ENCODE measurements around the gene NT5DC1. TPM values are rescaled to one million over a fixed set of nuclear protein-coding genes. Genes with fewer than 3 reads are reported as not detected.

NT5DC1 gene
- polyA plus RNA-seq, 1 of the 3 experiments (the other 2 are of a cell fraction): 20.3 TPM

GRCh38 chr6:116158641-116159040, 58.0 kb downstream of the NT5DC1 start:
- no peaks in the 10 kb centered on the region for H3K79me2 ChIP-seq (ENCODE audit: insufficient read depth)
- no peaks in the 10 kb centered on the region for H3K36me3 ChIP-seq (replicated peaks in 1 of 2; ENCODE audit: control insufficient read depth in 1 of 2, insufficient read depth in 2 of 2, low read length in 1 of 2)
- H4K20me1 ChIP-seq (ENCODE audit: insufficient read depth): no peaks in the 10 kb centered on the region
- 0 out of 2 replicates have a peak overlapping the region, but pooled peaks have one; percentile 36 for H2AFZ ChIP-seq (ENCODE audit: low read depth)
- DNase-seq: no peak
- H3F3A ChIP-seq (replicated peaks; ENCODE audit: insufficient read depth): no peaks in the 10 kb centered on the region
- H3K4me3 ChIP-seq (ENCODE audit: low read depth in 2 of 2, low read length in 1 of 2): peak overlapping the region in 1 of 2 experiments; percentile 17; a peak in 1 of 4 replicates
- ChIA-PET POLR2A (no interaction called here), CTCF (no interaction called here)
- H3K4me2 ChIP-seq: no peak overlapping the region
- no peaks in the 10 kb centered on the region for H3K9me2 ChIP-seq
- no peaks in the 10 kb centered on the region for H3K9me3 ChIP-seq
- H3K27me3 ChIP-seq (ENCODE audit: insufficient read depth): no peaks in the 10 kb centered on the region
- no peak overlapping the region for H3K9ac ChIP-seq
- H3K4me1 ChIP-seq (ENCODE audit: control insufficient read depth in 1 of 2, insufficient read depth in 2 of 2, low read depth in 1 of 2, low read length in 1 of 2): no peaks in the 10 kb centered on the region; a peak in 1 of 4 replicates
- WGBS (ENCODE audit: low lambda C conversion rate): 41% methylated on average over 3 of the region's 3 CpGs
- TF ChIP-seq FOSL2 (IDR thresholded peaks at IDR 0.05; ENCODE audit: borderline replicate concordance, low read depth): peak; percentile 24; the same call in 1 of the 2 replicates
- TF ChIP-seq TCF12 (IDR thresholded peaks at IDR 0.05): peak; percentile 36; the same call in 1 of the 2 replicates
- TF ChIP-seq, protein P1, sequence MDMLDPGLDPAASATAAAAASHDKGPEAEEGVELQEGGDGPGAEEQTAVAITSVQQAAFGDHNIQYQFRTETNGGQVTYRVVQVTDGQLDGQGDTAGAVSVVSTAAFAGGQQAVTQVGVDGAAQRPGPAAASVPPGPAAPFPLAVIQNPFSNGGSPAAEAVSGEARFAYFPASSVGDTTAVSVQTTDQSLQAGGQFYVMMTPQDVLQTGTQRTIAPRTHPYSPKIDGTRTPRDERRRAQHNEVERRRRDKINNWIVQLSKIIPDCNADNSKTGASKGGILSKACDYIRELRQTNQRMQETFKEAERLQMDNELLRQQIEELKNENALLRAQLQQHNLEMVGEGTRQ (IDR thresholded peaks at IDR 0.05; ENCODE audit: borderline replicate concordance, low read depth, low read length): no peak
- peak overlapping the region in 1 of 2 experiments; percentile 82; a peak in 2 of 4 replicates for H3K27ac ChIP-seq (ENCODE audit: low read depth in 2 of 2, low read length in 1 of 2)

DNA sequence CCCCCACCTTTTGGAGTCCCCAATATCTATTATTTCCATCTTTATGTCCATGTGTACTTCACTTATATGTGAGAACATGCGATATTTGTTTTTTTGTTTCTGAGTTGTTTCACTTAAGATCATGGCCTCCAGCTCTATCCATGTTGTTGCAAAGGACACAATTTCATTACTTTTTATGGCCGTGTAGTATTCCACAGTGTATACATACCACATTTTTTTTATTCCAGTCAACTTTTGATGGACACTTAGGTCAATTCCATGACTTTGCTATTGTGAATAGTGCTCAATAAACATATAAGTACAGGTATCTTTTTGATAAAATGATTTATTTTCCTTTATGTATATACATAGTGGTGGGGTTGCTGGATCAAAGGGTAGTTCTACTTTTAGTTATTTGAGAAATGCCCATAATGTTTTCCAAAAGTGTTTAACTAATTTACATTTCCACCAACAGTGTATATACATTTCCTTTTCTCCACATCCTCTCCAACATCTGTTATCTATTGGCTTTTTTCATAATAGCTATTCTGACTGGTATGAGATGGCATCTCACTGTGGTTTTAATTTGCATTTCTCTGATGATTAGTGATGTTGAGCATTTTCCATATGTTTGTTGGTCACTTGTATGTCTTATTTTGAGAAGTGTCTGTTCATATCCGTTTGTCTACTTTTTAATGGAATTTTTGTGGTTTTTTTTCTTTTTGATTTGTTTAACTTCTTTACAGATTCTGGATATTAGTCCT, 59.3 kb downstream of the NT5DC1 start:
- no peaks in the 10 kb centered on the region for H3F3A ChIP-seq (replicated peaks; ENCODE audit: insufficient read depth)
- no peak overlapping the region for H2AFZ ChIP-seq (ENCODE audit: low read depth)
- H3K4me1 ChIP-seq (ENCODE audit: control insufficient read depth in 1 of 2, insufficient read depth in 2 of 2, low read depth in 1 of 2, low read length in 1 of 2): no peaks in the 10 kb centered on the region; a peak in 1 of 4 replicates
- ChIA-PET POLR2A (no interaction called here), CTCF (no interaction called here)
- 0 out of 2 replicates have a peak, but pooled peaks cover 3% of the 10 kb centered on the region for H3K79me2 ChIP-seq (ENCODE audit: insufficient read depth)
- no peaks in the 10 kb centered on the region for H3K9me2 ChIP-seq
- H3K4me3 ChIP-seq (ENCODE audit: low read depth in 2 of 2, low read length in 1 of 2): no peak overlapping the region
- H4K20me1 ChIP-seq (ENCODE audit: insufficient read depth): no peaks in the 10 kb centered on the region
- DNase-seq: no peak
- H3K9ac ChIP-seq: no peak overlapping the region
- H3K27ac ChIP-seq (ENCODE audit: low read depth in 2 of 2, low read length in 1 of 2): peak overlapping the region; percentile 18 to 82; a peak in 1 of 4 replicates
- no peaks in the 10 kb centered on the region for H3K27me3 ChIP-seq (ENCODE audit: insufficient read depth)
- no peak overlapping the region for H3K4me2 ChIP-seq
- H3K9me3 ChIP-seq: no peaks in the 10 kb centered on the region
- H3K36me3 ChIP-seq (replicated peaks in 1 of 2; ENCODE audit: control insufficient read depth in 1 of 2, insufficient read depth in 2 of 2, low read length in 1 of 2): peaks cover 0 to 4% of the 10 kb centered on the region in 2 experiments
- 73% methylated on average over 3 of the region's 3 CpGs for WGBS (ENCODE audit: low lambda C conversion rate)
- TF ChIP-seq TEAD4 (IDR thresholded peaks at IDR 0.05; ENCODE audit: borderline replicate concordance, insufficient read depth): 0 out of 2 replicates have a peak, but pooled peaks have one; percentile 21
- TF ChIP-seq FOSL2 (IDR thresholded peaks at IDR 0.05; ENCODE audit: borderline replicate concordance, low read depth): peak; percentile 47; the same call in 1 of the 2 replicates
- TF ChIP-seq, protein P2, sequence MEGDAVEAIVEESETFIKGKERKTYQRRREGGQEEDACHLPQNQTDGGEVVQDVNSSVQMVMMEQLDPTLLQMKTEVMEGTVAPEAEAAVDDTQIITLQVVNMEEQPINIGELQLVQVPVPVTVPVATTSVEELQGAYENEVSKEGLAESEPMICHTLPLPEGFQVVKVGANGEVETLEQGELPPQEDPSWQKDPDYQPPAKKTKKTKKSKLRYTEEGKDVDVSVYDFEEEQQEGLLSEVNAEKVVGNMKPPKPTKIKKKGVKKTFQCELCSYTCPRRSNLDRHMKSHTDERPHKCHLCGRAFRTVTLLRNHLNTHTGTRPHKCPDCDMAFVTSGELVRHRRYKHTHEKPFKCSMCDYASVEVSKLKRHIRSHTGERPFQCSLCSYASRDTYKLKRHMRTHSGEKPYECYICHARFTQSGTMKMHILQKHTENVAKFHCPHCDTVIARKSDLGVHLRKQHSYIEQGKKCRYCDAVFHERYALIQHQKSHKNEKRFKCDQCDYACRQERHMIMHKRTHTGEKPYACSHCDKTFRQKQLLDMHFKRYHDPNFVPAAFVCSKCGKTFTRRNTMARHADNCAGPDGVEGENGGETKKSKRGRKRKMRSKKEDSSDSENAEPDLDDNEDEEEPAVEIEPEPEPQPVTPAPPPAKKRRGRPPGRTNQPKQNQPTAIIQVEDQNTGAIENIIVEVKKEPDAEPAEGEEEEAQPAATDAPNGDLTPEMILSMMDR (IDR thresholded peaks at IDR 0.05): no peak
- TF ChIP-seq EZH2phosphoT487 (IDR thresholded peaks at IDR 0.05; ENCODE audit: borderline replicate concordance, low read depth): no peak
- TF ChIP-seq GABPA (IDR thresholded peaks at IDR 0.05; ENCODE audit: low read depth): no peak
- TF ChIP-seq YY1 (IDR thresholded peaks at IDR 0.05; ENCODE audit: low read depth): no peak
- TF ChIP-seq, protein P1 (IDR thresholded peaks at IDR 0.05; ENCODE audit: borderline replicate concordance, low read depth, low read length): no peak
- TF ChIP-seq SMC3 (IDR thresholded peaks at IDR 0.05; ENCODE audit: low read depth, low read length): no peak
- peak; percentile 28; the same call in 1 of the 2 replicates for TF ChIP-seq POLR2AphosphoS5 (IDR thresholded peaks at IDR 0.05; ENCODE audit: low read depth, low read length)
- no peak for TF ChIP-seq GATA2 (CRISPR knock-in tag; IDR thresholded peaks at IDR 0.05)
- TF ChIP-seq SIN3A (IDR thresholded peaks at IDR 0.05; ENCODE audit: borderline replicate concordance, low read depth, low read length): no peak
- no peak for TF ChIP-seq CHD2 (IDR thresholded peaks at IDR 0.05; ENCODE audit: low read length, partially characterized antibody)
- TF ChIP-seq ELF1 (IDR thresholded peaks at IDR 0.05): no peak
- TF ChIP-seq TCF12 (IDR thresholded peaks at IDR 0.05): peak; percentile 94
- TF ChIP-seq RXRA (IDR thresholded peaks at IDR 0.05; ENCODE audit: borderline replicate concordance, low read depth): no peak
- no peak for TF ChIP-seq RCOR1 (IDR thresholded peaks at IDR 0.05; ENCODE audit: low read length)
- peak; percentile 54 for TF ChIP-seq JUND (IDR thresholded peaks at IDR 0.05)
- TF ChIP-seq ZBTB33 (IDR thresholded peaks at IDR 0.05; ENCODE audit: borderline replicate concordance, low read depth): no peak
- TF ChIP-seq NFIC (IDR thresholded peaks at IDR 0.05; ENCODE audit: borderline replicate concordance): no peak
- no peak for TF ChIP-seq MXI1 (IDR thresholded peaks at IDR 0.05; ENCODE audit: low read depth, low read length)
- no peak for TF ChIP-seq MEF2A (IDR thresholded peaks at IDR 0.05; ENCODE audit: borderline replicate concordance, low read depth)
